GM21526 (cell line): ENCODE measurements around the gene PAQR6.
"Not testable (repeated sequence)": the region's sequence is repeated elsewhere in the genome, so short reads cannot be mapped to it uniquely, and the experiment has no call there.

Experiments used
- ATAC-seq: cut with Tn5 transposase; IDR thresholded peaks from one replicate; pipeline ENCODE4 v1.9.1; 2021; ENCODE audit warnings: moderate library complexity; ENCODE audit not compliant: unreplicated experiment, low FRiP score

The PAQR6 gene

DNA sequence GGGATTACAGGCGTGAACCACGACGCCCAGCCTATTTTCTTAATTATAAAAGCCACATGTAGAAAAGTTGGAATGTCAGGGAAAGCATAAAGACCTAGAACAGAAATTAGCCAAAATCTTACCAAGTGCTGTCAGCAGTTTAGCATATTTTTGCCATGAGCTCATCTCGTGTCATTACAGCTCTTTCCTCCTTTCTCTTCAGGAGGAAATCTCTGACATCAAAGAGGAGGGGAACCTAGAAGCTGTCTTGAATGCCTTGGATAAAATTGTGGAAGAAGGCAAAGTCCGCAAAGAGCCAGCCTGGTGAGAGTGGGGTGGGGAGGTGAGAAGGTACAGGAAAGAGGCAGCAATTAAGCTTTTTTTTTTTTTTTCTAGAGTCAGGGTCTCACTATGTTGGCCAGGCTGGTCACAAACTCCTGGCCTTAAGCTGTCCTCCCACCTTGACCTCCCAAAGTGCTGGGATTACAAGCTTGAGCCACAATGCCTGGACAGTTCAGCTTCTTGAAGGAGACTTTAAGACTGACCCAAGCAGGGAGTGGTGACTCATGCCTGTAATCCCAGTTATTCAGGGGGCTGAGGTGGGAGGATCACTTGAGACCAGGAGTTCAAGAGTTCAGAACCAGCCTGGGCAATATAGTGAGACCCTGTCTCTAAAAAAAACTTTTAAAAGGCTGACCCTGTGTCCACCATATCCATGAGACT is 14.3 kb downstream of the PAQR6 start:
- ATAC-seq, result no peak

DNA sequence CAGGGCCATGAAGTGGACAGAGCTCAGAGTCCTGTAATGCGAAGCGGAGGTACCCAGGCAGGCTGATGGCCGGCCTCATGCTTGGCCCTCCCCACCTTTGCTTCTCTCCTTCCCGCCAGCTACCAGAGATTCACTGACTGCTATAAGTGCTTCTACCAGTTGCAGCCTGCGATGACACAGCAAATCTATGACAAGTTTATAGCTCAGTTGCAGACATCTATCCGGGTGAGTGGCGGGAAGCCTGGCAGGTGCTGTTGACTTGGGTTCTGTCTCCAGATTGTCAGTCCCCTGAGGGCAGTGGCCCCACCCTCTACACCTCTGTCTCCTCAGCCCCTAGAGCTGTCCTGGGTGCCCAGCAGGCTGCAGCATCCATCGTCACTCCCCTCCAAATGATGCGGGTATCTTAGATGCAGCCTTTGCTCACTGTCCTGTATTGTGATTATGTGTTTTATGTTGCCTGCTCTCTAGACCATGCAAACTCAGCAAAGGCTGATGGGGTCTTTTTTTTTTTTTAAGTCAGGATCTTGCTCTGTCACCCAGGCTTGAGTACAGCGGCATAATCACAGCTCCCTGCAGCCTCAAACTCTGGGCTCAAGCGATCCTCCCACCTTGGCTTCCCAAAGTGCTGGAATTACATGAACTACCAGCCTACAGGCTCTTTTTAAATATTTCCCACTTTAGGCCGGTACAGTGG is 15.5 kb downstream of the PAQR6 start:
- ATAC-seq, result no peak

DNA sequence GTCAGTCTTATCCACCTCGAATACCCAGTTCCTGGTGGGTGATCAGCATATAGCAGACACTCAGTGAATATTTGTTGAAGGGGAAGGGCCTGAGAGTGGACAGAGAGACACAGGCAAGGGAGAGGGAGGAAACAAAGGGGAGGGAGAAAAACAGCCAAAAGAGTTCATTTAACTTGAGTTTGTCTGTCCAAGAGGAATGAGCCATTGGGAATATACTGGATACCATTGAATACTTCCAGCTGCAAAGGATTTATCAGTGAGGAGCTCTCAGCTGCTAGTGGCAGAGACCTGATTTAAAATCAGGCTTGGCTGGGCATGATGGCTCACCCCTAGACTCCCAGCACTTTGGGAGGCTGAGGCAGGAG is 17.4 kb downstream of the PAQR6 start:
- no peak for ATAC-seq

DNA sequence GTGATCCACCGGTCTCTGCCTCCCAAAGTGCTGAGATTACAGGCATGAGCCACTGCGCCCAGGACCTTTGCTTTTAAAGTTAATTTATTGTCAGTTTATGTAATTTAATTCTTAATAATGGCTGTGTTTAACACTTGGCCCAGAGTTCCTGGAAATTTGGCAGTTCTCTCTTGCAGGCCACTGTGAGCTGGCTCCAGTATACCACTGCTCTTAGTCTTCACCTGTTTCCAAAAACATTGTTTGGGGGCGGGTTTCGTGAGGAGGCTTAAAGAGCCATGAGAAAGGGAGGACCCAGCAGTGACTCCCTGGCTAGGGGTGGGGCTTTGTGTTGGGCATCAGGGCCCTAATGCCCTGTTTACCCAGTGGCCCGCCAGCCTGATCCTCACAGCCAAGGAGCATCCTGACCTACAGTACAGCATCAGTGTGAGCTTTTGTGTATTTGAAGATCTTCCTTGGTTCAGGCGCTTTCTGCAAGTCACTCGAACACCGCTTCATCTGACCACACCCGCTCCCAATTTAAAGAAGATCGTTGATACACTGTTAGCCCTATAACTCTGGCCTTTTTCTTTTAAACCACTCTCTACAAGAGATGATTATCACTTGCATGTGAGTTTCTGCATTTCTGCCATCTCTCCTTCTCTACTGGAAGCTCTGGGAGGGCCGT is 17.9 kb downstream of the PAQR6 start:
- no peak for ATAC-seq

DNA sequence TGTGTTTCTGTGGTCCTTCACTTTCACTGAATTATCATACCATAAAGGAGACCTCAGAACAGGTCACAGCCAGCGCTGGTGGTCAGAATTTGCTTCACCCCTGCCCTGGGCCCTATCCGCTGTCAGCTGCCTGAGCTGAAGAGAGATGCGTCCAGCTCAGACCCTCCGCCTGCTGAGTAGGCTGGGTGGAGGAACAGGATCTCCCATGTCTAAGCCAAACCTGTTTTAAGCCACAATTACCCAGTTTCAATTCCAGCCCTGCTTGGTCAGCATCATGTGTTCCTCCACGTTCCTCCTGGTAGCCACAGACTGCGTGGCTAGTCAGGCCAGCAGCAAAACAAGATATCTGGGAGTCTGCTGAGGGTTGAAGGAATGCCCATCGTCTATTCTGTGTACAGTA is 19.4 kb downstream of the PAQR6 start:
- no peak for ATAC-seq

DNA sequence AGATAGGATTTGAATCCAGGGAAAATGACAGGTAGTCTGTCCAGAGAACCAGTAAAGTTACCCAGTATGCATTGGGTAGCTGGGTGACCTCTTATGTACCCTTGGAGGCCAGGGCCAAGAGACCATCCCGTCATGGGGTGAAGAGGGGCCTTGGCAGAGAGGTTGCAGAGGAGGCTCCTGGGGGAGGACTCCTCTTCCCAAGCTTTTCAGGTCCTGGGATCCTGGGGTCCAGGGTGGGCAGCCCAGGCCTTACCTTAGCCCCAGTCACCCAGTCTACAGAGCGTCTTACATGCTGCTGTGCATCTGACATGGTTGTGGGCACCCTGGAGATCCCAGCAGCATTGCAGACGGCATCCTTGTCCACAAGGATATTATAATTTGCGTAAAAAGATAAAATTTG is 21.1 kb downstream of the PAQR6 start:
- ATAC-seq, result peak; percentile 3

DNA sequence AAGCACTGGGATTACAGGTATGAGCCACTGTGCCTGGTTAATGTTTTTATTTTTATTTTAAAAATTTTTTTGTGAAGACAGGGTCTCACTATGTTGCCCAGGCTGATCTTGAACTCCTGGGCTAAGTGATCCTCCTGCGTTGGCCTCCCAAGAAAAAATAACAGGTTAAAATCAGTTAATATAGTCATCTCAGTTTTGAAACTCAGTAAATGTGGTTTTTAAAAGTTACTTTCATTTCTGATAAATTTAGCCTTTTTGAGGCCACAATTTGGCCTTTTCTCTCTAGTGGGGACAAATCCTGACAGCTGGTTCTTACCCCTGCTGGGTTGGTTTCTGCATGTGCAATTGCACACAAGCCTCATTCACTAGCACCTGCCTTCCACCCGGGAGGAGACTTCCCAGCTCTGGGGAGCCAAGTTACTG is 21.7 kb downstream of the PAQR6 start:
- peak; percentile 59 for ATAC-seq

DNA sequence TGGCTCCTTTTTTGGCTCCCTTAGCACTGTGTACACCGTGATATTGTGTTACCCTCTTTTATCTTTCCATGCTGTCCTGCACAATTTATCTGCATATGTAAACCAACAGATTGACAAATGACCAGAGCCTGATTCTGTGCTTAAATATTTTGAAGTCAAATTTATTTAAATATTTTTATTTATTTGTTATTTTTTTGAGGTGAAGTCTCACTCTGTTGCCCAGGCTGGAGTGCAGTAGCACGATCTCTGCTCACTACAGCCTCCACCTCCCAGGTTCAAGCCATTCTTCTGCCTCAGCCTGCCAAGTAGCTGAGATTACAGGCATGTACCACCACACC is 22.2 kb downstream of the PAQR6 start:
- ATAC-seq, result no peak

DNA sequence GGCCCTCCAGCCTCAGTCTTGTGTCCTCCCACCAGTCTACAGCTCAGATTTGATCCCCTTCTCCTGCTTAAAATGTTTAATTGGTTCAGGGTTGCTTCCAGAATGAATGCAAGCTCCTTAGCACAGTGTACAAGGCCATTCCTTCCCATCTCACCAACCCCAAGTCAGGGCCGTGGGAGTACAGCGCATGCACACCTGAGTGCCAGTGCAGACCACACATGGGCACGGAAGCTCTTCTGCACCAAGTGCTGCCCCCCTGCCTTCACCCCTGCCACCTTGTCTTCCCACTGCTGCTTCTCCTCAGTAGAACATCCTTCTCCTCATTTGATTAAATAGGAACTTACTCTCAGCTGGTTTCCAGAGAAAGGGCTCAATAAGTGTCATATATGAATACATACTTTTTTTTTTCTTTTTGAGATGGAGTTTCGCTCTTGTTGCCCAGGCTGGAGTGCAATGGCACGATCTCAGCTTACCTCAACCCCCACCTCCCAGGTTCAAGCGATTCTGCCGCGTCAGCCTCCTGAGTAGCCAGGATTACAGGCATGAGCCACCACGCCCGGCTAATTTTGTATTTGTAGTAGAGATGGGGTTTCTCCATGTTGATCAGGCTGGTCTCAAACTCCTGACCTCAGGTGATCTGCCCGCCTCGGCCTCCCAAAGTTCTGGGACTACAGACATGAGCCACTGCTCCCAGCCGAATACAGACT is 25.7 kb downstream of the PAQR6 start:
- ATAC-seq, result no peak

DNA sequence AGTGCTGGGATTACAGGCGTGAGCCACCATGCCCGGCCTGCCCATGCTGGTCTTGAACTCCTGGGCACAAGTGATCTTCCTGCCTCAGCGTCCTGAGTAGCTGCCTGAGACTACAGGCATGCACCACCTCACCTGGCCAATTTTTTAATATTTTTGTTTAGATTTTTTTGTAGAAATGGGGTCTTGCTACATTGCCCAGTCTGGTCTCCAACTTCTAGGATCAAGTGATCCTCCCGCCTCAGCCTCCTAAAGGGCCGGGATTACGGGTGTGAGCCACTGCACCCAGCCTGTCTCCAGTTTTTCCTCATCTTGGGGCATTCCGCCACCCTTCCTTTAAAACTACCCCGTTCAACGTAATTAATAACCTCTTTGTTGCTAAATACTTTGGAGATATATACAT is 27.6 kb downstream of the PAQR6 start:
- no peak for ATAC-seq

DNA sequence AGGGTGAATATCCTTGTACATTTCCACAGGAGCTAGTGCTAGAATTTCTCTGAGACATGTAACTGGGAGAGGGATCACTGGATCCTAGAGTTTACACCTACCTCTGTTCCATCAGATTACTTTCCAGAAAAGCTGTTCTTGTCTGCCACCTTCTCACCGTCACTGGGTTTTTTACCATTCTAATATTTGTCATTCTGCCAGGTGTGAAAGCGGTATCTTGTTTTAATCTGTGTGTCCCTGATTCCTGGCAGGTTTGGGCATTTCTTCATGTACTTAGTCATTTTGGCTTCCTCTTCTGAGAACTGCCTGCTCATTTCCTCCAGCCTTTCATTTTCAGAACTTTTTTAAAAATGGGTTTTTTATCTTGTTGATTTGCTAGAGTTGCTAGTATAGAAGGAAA is 30.0 kb downstream of the PAQR6 start:
- no peak for ATAC-seq

DNA sequence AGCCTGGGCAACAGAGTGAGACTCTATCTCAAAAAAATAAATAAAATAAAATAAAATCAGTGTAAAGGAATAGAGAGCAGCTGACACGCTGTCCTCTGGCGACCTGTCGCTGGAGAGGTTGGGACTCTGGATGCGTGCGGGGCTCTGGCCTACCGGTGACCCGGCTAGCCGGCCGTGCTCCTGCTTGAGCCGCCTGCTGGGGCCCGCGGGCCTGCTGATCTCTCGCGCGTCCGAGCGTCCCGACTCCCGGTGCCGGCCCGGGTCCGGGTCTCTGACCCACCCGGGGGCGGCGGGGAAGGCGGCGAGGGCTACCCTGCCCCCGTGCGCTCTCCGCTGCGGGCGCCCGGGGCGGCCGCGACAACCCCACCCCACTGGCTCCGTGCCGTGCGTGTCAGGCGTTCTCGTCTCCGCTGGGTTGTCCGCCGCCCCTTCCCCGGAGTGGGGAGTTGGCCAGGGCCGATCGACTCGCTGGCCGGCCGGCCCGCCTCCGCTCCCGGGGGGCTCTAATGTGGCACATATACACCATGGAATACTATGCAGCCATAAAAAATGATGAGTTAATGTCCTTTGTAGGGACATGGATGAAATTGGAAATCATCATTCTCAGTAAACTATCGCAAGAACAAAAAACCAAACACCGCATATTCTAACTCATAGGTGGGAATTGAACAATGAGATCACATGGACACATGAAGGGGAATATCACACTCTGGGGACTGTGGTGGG is 31.3 kb downstream of the PAQR6 start:
- not testable (repeated sequence) for ATAC-seq

DNA sequence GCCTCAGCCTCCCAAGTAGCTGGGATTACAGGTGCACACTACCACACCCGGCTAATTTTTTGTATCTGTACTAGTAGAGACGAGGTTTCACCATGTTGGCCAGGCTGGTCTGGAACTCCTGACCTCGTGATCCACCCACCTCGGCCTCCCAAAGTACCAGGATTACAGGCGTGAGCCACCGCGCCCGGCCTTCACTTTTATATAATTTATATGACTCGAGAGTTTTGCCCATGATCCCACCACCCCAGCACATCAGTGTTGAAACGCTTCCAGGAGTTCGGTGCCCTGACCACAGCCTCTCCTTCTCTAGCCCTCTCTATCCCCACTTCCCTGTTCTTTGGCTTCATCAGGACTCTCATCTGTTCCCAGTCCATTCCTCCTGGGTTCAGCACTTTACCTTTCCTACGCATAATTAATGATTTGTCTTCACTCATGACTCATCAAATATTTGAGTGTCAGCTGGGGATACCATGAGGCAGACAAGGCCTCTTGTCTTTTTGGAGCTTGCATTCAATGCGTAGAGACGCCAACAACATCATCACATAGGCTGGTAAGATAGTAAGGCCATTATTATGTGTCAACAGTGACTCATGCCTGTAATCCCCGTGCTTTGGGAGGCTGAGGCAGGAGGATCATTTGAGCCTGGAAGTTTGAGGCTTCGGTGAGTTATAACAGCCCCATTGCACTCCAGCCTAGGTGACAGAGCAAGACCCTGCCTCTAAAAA is 33.7 kb downstream of the PAQR6 start:
- ATAC-seq, result no peak

DNA sequence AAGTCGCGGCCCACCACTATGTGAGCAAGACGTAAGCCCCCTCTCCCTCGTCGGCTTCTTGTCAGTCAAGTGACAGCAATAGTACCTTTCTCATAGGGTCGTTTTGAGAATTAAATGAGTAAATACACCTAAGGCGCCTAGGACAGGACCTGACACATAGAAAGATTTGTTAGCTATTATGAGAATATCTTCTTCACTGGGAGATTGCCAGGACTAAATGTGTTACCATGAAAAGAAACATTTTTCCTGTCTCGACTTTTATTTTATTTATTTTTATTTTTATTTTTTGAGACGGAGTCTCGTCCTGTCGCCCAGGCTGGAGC is 34.3 kb downstream of the PAQR6 start:
- no peak for ATAC-seq

DNA sequence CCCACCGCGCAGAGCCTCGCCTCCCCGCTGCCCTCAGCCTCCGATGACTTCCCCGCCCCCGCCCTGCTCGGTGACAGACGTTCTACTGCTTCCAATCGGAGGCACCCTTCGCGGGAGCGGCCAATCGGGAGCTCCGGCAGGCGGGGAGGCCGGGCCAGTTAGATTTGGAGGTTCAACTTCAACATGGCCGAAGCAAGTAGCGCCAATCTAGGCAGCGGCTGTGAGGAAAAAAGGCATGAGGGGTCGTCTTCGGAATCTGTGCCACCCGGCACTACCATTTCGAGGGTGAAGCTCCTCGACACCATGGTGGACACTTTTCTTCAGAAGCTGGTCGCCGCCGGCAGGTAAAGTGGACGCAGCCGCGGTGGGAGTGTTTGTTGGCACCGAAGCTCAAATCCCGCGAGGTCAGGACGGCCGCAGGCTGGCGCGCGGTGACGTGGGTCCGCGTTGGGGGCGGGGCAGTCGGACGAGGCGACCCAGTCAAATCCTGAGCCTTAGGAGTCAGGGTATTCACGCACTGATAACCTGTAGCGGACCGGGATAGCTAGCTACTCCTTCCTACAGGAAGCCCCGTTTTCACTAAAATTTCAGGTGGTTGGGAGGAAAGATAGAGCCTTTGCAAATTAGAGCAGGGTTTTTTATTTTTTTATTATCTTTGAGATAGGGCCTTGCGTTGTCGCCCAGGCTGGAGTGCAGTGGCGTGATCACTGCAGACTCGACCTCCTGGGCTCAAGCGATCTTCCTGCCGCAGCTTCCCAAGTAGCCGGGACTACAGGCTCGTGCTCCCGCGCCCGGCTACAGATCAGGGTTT is 34.8 kb downstream of the PAQR6 start, which contains the start of gene PMF1:
Gene PMF1 (plus strand): TSS at position 175 of the 811 bp plus-strand sequence. CDS start 9 bp downstream, at position 184.
- ATAC-seq, result peak; percentile 72

DNA sequence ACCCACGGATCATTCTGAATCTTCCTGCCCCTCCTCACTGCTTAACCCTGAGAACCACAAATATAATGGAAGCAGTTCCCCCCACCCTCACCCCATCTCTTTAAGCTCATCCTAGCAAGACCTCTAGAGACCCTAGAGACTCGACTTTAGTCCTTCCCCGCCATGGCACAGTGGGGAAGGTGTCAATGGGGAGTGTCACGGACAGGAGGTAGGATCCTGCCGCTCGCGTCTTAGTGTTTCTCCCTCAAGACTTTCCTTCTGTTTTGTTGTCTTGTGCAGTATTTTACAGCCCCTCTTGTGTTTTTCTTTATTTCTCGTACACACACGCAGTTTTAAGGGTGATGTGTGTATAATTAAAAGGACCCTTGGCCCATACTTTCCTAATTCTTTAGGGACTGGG is 35.7 kb downstream of the PAQR6 start:
- no peak for ATAC-seq

DNA sequence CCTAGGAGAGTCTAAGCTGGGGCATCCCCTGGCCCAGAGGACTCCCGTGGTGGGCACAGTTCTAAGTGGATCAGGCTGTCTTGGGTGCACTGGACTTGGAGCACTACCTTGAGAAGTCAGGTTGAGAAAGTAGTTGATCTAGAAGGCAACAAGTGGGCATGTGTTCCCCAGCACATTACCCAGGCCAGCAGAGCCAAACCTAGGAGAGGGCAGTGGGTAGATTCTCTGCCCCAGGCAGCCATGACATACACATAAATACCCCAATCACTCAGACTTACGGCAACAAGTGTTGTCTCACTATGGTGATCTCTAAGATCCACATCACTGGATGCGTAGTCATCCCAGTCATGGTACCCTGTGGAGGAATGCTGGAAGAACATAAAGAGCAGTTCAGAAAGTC is 36.6 kb downstream of the PAQR6 start:
- ATAC-seq, result no peak

DNA sequence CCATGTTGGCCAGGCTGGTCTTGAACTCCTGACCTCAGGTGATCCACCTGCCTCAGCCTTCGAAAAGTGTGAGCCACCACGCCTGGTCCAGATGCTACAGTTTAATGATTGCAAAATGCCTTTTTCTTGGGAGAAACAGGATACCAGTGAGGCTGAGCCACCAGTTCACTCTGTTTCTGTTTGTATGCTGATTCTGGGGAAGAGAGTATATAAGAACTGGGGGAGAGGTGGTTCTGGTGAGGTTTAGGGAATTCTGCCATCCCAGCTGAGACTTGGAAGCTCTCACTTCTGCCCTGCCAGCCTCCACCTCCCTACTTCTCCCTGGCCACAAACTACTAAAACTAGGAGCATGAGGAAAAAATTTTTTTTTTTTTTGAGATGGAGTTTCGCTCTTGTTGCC is 43.2 kb downstream of the PAQR6 start:
- no peak for ATAC-seq

DNA sequence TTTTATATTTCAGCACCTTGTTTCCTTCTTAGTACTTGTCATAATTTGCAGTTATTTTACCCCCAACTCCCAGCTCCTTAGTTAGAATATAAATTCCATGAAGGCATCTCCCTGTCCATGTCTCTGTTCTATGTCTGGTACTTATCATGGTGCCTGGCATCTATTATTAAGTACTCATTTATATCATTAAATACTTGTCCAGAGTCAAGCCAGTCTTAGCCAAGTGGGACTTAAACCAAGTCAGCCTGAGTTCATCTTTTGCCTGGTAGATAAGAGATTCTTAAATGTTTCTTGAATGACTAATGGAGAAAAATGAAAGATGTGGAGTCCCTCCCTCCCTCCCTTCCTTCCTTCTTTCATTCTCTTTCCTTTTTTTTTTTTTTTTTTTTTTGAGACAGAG is 44.5 kb downstream of the PAQR6 start:
- ATAC-seq, result no peak
